OCI-LY7 (cell line): Measurements from ENCODE around the gene GRID1. TPM values are rescaled to one million over a fixed set of nuclear protein-coding genes. Genes with fewer than 3 reads are reported as not detected.

Experiments used
- BruUV-seq: library from RNA; stranded (reverse); fragments of 400-500 nt; replicated peaks from 2 replicates; lab custom pipeline; 2021; lab: Mats Ljungman, UMichigan
- CTCF ChIA-PET: fragments of 300-600 bp; sonication (Branson Sonifier 250); formaldehyde crosslinking; loops from one replicate; lab custom pipeline; 2022; ENCODE audit warnings: antibody characterized with exemption; ENCODE audit not compliant: unreplicated experiment; lab: Charles Lee
- POLR2A ChIA-PET: fragments of 300-600 bp; sonication (Branson Sonifier 250); formaldehyde crosslinking; loops from one replicate; lab custom pipeline; 2022; ENCODE audit warnings: antibody characterized with exemption; lab: Charles Lee
- DNase-seq: peaks from one replicate; pipeline ENCODE4 v3.0.0-alpha.2; 2015; ENCODE audit warnings: low spot score
- H2AFZ ChIP-seq: fragments of 200-600 bp; sonication (generic), shearing (Covaris generic); 2 replicates; pipeline ENCODE4 v1.6.1; 2014; ENCODE audit warnings: mild to moderate bottlenecking, antibody characterized with exemption, low read length, moderate library complexity
- H3K27ac ChIP-seq: fragments of 200-600 bp; sonication (generic); 2 replicates; pipeline ENCODE4 v1.5.1; 2014; ENCODE audit warnings: mixed run types, low read depth, mild to moderate bottlenecking, moderate library complexity, low read length, inconsistent platforms; ENCODE audit not compliant: poor library complexity, severe bottlenecking
- H3K36me3 ChIP-seq: fragments of 200-600 bp; sonication (generic); 2 replicates; pipeline ENCODE4 v1.6.1; 2014; ENCODE audit warnings: mild to moderate bottlenecking, antibody characterized with exemption, low read length, moderate library complexity, mixed read lengths; ENCODE audit not compliant: insufficient read depth
- H3K4me1 ChIP-seq: fragments of 200-600 bp; sonication (generic); 2 replicates; pipeline ENCODE4 v1.5.1; 2014; ENCODE audit warnings: mild to moderate bottlenecking, low read length; ENCODE audit not compliant: insufficient read depth, poor library complexity, severe bottlenecking
- H3K4me2 ChIP-seq: fragments of 200-600 bp; sonication (generic); 2 replicates; pipeline ENCODE4 v1.6.1; 2014; ENCODE audit warnings: mild to moderate bottlenecking, low read length
- H3K4me3 ChIP-seq: fragments of 200-600 bp; sonication (generic); 2 replicates; pipeline ENCODE4 v1.5.1; 2014; ENCODE audit warnings: mild to moderate bottlenecking, low read depth, low read length; ENCODE audit not compliant: poor library complexity, severe bottlenecking
- H3K79me2 ChIP-seq: fragments of 200-600 bp; sonication (generic); 2 replicates; pipeline ENCODE4 v1.6.1; 2016; ENCODE audit warnings: low read depth, mild to moderate bottlenecking, low read length, moderate library complexity, mixed read lengths; ENCODE audit not compliant: insufficient read depth
- H3K9me2 ChIP-seq: fragments of 200-600 bp; sonication (generic); 2 replicates; pipeline ENCODE4 v1.6.1; 2016; ENCODE audit warnings: mild to moderate bottlenecking, low read length, mixed read lengths; ENCODE audit not compliant: insufficient read depth
- H3K9me3 ChIP-seq: fragments of 200-600 bp; sonication (generic); 2 replicates; pipeline ENCODE4 v1.6.1; 2014; ENCODE audit warnings: mild to moderate bottlenecking, mixed run types, low read length, mixed read lengths
- H4K20me1 ChIP-seq: fragments of 200-600 bp; sonication (generic); 2 replicates; pipeline ENCODE4 v1.6.1; 2014; ENCODE audit warnings: mild to moderate bottlenecking, antibody characterized with exemption, low read length, moderate library complexity, mixed read lengths; ENCODE audit not compliant: insufficient read depth
- EZH2phosphoT487 ChIP-seq: fragments of 200-600 bp; sonication (generic); IDR thresholded peaks from 2 replicates; pipeline ENCODE4 v1.6.1; 2018; ENCODE audit warnings: low read depth, borderline replicate concordance, mild to moderate bottlenecking, mixed run types, antibody characterized with exemption, low read length, moderate library complexity, mixed read lengths
- intact Hi-C: fragments of 100-400 bp; cut with micrococcal nuclease; formaldehyde crosslinking; loops from one replicate; pipeline ENCODE4 v1.10.0; 2022; ENCODE audit not compliant: unreplicated experiment
- total RNA-seq, 2 experiments: library from RNA; depleted of rRNA in 1 of 2; stranded (reverse); fragments of >200 nt in 1 of 2; shearing (Covaris generic) in 1 of 2; gene quantifications; 2 replicates each; pipeline ENCODE4 v1.2.3, GENCODE V29; 2014 to 2022
- TF ChIP-seq, protein P1 (sequence below): fragments of 200-600 bp; sonication (generic); conservative IDR thresholded peaks from 2 replicates; pipeline ENCODE4 v1.5.1; 2014; ENCODE audit warnings: mild to moderate bottlenecking, antibody characterized with exemption, low read length, moderate library complexity, mixed read lengths

GRID1 gene
- total RNA-seq, 2 experiments from 2014 or later = 1.6 to 3.7 TPM

DNA sequence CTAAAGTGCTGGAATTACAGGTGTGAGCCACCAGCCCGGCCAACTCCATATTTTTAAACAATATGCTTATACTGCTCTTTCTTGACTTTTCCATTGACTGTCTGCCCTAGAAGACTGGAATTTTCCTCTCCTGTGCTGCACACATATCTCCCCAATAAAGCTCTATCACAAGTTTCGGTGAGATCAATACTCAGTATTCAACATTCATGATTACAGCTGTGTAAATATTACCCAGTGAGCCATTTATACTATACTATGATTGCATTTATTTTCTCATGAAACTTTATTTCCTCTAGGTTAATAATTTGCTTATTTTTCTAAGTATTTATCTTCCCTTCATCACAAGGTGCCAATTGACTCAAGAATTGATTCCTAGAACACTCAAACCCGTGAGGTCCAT lies 48.5 kb upstream of the GRID1 start:
- peak overlapping the region; percentile 40 for H3K4me2 ChIP-seq
- ChIA-PET POLR2A (interaction anchor here (0.6 to 5.8 kb wide), 4 partner anchors 14 to 23 kb away, joined by 3 to 113 read pairs (median 57); no protein-coding TSS in a partner anchor), CTCF (no interaction called here)
- no peak for DNase-seq
- H3K36me3 ChIP-seq = peaks cover 8% of the 10 kb centered on the region
- TF ChIP-seq EZH2phosphoT487 = no peak
- TF ChIP-seq, protein P1, sequence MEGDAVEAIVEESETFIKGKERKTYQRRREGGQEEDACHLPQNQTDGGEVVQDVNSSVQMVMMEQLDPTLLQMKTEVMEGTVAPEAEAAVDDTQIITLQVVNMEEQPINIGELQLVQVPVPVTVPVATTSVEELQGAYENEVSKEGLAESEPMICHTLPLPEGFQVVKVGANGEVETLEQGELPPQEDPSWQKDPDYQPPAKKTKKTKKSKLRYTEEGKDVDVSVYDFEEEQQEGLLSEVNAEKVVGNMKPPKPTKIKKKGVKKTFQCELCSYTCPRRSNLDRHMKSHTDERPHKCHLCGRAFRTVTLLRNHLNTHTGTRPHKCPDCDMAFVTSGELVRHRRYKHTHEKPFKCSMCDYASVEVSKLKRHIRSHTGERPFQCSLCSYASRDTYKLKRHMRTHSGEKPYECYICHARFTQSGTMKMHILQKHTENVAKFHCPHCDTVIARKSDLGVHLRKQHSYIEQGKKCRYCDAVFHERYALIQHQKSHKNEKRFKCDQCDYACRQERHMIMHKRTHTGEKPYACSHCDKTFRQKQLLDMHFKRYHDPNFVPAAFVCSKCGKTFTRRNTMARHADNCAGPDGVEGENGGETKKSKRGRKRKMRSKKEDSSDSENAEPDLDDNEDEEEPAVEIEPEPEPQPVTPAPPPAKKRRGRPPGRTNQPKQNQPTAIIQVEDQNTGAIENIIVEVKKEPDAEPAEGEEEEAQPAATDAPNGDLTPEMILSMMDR = no peak
- H3K4me3 ChIP-seq = no peak overlapping the region
- no TSS peak for BruUV-seq
- no peaks in the 10 kb centered on the region for H3K79me2 ChIP-seq
- intact Hi-C loops = no loop called here
- peak overlapping the region; percentile 95 for H3K27ac ChIP-seq
- peak overlapping the region; percentile 62; the same call in 1 of the 2 replicates for H2AFZ ChIP-seq
- no peaks in the 10 kb centered on the region for H3K9me2 ChIP-seq
- no peaks in the 10 kb centered on the region for H4K20me1 ChIP-seq
- peaks cover 9% of the 10 kb centered on the region; the same call in 1 of the 2 replicates for H3K9me3 ChIP-seq
- peaks cover 97% of the 10 kb centered on the region for H3K4me1 ChIP-seq

DNA sequence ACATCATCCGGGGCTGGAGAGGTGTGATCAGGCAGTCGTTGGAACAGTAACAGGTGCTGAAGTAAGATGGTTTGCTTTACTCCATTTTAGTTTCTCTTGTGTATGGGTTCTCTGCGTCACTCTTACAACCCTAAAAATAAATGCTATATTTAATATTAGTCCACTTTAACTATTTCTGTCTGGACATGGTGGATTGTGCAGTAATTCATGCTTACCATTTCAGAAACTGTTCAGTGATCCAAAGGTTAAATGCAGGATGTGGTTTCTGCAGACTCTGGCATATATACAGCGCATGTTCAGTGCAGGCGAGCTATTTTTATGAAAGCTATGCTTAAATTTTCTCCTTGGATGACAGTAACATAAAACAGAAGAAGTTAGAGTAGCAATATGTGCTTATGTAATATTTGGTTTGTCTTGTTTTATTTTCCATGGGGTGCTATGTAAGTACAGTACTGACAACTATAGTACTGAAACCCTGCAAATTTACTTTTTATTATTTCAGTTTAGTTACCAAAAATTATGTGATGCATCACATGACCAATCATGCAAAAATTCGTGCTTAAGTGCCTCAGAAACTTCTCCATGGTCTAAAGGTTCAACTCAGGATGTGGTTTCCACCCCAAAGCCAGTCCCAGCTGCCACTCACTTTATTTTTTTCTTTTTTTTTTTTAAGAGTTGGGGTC lies 46.6 kb upstream of the GRID1 start:
- H3K9me2 ChIP-seq = no peaks in the 10 kb centered on the region
- no TSS peak for BruUV-seq
- H3K27ac ChIP-seq = peak overlapping the region; percentile 95
- intact Hi-C loops = loop anchor here (1.0 kb wide), 3 partner anchors 13 to 108 kb away; partner anchors contain the start of gene WAPL
- ChIA-PET CTCF (interaction anchor here (0.5 to 1.3 kb wide), 4 partner anchors 13 to 35 kb away, joined by 3 to 6 read pairs (median 3); no protein-coding TSS in a partner anchor), POLR2A (interaction anchor here (0.6 to 5.8 kb wide), 9 partner anchors 12 to 177 kb away, joined by 3 to 113 read pairs (median 4); no protein-coding TSS in a partner anchor)
- peaks cover 4% of the 10 kb centered on the region; the same call in 1 of the 2 replicates for H3K79me2 ChIP-seq
- H3K36me3 ChIP-seq = peaks cover 9% of the 10 kb centered on the region
- DNase-seq = peak; percentile 98
- TF ChIP-seq, protein P1 = no peak
- no peak for TF ChIP-seq EZH2phosphoT487
- peaks cover 86% of the 10 kb centered on the region for H3K4me1 ChIP-seq
- H3K4me2 ChIP-seq = peak overlapping the region; percentile 71
- H2AFZ ChIP-seq = peak overlapping the region; percentile 45; the same call in 1 of the 2 replicates
- H4K20me1 ChIP-seq = no peaks in the 10 kb centered on the region
- H3K9me3 ChIP-seq = peaks cover 22% of the 10 kb centered on the region; the same call in 1 of the 2 replicates
- H3K4me3 ChIP-seq = peak overlapping the region; percentile 40
